ENCODE measurements around the gene MRPL11. TPM values are rescaled to one million over a fixed set of nuclear protein-coding genes. Genes with fewer than 3 reads are reported as not detected.
A peak's percentile ranks its signal among the peaks of the same experiment; 100 is the strongest.

The MRPL11 gene
- total RNA-seq, result 96.2 TPM

GRCh38 chr11:66438504-66439466 lies at the start of gene MRPL11:
Gene MRPL11, minus strand, starts transcription at chr11:66438848. Its CDS starts 94 bp downstream, at chr11:66438754.
- no peaks in the 10 kb centered on the region for H3K27me3 ChIP-seq
- H3K4me1 ChIP-seq, result peaks cover 3 to 4% of the 10 kb centered on the region in 2 donors
- H3K4me3 ChIP-seq, result peak within 1 kb of the TSS; percentile 59 to 82
- H3K27ac ChIP-seq, result peak within 1 kb of the TSS; percentile 58 to 74
- H3K9me3 ChIP-seq, result no peaks in the 10 kb centered on the region
- TF ChIP-seq, protein P1, sequence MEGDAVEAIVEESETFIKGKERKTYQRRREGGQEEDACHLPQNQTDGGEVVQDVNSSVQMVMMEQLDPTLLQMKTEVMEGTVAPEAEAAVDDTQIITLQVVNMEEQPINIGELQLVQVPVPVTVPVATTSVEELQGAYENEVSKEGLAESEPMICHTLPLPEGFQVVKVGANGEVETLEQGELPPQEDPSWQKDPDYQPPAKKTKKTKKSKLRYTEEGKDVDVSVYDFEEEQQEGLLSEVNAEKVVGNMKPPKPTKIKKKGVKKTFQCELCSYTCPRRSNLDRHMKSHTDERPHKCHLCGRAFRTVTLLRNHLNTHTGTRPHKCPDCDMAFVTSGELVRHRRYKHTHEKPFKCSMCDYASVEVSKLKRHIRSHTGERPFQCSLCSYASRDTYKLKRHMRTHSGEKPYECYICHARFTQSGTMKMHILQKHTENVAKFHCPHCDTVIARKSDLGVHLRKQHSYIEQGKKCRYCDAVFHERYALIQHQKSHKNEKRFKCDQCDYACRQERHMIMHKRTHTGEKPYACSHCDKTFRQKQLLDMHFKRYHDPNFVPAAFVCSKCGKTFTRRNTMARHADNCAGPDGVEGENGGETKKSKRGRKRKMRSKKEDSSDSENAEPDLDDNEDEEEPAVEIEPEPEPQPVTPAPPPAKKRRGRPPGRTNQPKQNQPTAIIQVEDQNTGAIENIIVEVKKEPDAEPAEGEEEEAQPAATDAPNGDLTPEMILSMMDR (IDR thresholded peaks at IDR 0.05), result peak; percentile 58 to 78 (median 61)
- DNase-seq (ENCODE audit: low spot score in 2 of 2), result peak; percentile 53 to 93
- peaks cover 15 to 25% of the 10 kb centered on the region in 2 donors for H3K36me3 ChIP-seq
- intact Hi-C loops (cut with DNase I), result loop anchor here (2.0 kb wide), 3 partner anchors 28 to 240 kb away; partner anchors contain the start of gene PELI3

DNA sequence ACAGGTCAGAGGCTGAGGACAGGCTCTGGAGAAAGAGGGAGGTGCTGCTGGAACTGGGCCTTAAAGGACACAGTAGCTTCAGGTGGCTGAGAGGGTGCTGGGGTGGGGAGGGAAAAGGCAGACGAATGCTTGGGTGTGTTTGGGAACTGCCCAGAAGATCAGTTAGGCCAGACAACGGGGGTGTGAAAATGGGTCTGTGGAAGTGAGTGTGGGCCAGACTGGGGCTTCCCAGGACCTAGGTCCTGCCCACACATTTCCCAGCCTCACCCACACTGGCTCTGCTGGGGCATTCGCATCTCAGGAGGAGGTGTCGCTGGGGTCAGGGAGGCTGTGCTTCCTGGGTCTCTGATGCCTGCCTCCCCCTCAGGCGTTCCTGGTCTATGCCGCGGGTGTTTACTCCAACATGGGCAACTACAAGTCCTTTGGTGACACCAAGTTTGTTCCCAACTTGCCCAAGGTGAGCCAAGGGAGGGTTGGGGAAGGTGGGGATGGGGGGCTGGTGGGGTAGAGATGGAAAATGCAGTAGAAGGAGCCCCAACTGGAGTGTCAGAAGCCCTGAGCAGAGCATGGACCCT lies 46.2 kb upstream of the MRPL11 start:
- Histone ChIP-seq H3K4me3 (no peak overlapping the region), H3K4me1 (peaks cover 0 to 5% of the 10 kb centered on the region in 2 donors), H3K9me3 (no peaks in the 10 kb centered on the region), H3K36me3 (peaks cover 9 to 34% of the 10 kb centered on the region in 2 donors), H3K27me3 (no peaks in the 10 kb centered on the region), H3K27ac (no peak overlapping the region)
- no peak for DNase-seq (ENCODE audit: low spot score in 2 of 2)
- intact Hi-C loops (cut with DNase I), result no loop called here
- TF ChIP-seq, protein P1 (IDR thresholded peaks at IDR 0.05), result no peak

DNA sequence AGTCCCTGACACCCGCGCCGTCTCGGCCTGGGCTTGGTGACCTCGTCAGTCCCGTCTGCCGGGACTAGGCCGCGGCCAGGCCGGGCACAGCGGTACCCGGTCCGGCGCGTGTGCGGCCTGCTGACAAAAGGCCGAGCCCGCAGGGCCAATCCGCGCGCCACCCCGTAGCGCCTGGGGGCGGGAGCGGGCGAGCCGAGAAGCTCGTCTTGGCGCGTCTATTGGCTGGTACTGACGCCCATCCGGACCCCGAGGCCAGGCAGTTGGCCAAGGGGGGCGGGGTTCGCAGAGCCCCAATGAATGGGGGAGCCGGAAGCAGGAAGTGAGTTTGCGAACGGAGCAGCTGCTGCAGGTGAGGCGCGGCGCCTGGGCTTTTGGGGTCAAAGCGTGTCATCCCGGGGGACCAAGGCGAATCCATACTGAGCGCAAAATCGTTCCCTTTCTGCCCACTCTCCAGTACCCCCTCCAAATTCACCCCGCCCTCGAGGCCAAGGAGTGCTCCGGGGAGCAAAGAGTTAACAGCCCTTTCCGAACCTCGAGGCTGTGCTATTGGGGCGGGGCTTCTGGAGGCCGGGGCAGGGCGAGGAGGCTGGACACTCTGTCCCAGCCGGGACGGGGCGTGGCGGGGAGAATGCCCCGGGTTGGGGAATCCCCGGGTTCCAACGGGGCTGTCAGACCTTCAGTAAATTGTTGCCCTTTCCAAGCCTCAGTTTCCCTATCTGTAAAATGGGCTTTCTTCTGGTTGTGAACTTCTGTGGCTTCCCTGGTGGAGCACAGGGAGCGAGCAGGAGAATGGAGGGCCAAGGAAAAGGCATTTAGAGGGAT lies 41.7 kb upstream of the MRPL11 start, which contains the start of gene DPP3:
DPP3 (plus strand) TSS at position 318 of the 822 bp plus-strand sequence. CDS start 1,767 bp downstream, outside the sequence.
- Histone ChIP-seq H3K4me1 (peaks cover 0 to 13% of the 10 kb centered on the region in 2 donors), H3K27me3 (no peaks in the 10 kb centered on the region), H3K4me3 (peak within 1 kb of the TSS; percentile 67 to 75), H3K27ac (peak within 1 kb of the TSS; percentile 84 to 92), H3K9me3 (no peaks in the 10 kb centered on the region), H3K36me3 (peaks cover 6 to 11% of the 10 kb centered on the region in 2 donors)
- peak; percentile 88 to 98 for DNase-seq (ENCODE audit: low spot score in 2 of 2)
- TF ChIP-seq, protein P1 (IDR thresholded peaks at IDR 0.05), result no peak
- intact Hi-C loops (cut with DNase I), result loop anchor here (1.0 kb wide), 3 partner anchors 14 to 66 kb away; partner anchors contain the start of genes ACTN3, BBS1, PELI3 and ZDHHC24

- Histone ChIP-seq H3K27me3 (no peaks in the 10 kb centered on the region), H3K36me3 (peaks cover 10 to 16% of the 10 kb centered on the region in 2 donors), H3K27ac (peak overlapping the region; percentile 84 to 92), H3K4me3 (peak overlapping the region; percentile 67 to 75), H3K9me3 (no peaks in the 10 kb centered on the region), H3K4me1 (peaks cover 0 to 13% of the 10 kb centered on the region in 2 donors)
- intact Hi-C loops (cut with DNase I), result loop anchor here (1.0 kb wide), 3 partner anchors 13 to 67 kb away; partner anchors contain the start of genes ACTN3, BBS1, PELI3 and ZDHHC24
- TF ChIP-seq, protein P1 (IDR thresholded peaks at IDR 0.05), result peak in 1 of 3 experiments; percentile 2
- peak in 1 of 2 donors; percentile 78 for DNase-seq (ENCODE audit: low spot score in 2 of 2)
Measured at GRCh38 chr11:66479394-66480116, 40.9 kb upstream of the MRPL11 start.

Measured in ascending aorta (tissue), 2 donors.